HL-60 (cell line): ENCODE results near the gene MRPS34.

Experiments
- DNase-seq, 2 experiments: peaks; one replicate each; pipeline ENCODE4 v3.0.0-alpha.2; 2010 to 2020; ENCODE audit warnings: low read depth in 1 of 2, low spot score in 1 of 2
- H3K27ac ChIP-seq: fragments of 250-450 bp; sonication (Bioruptor Pico); replicated peaks from 2 replicates; pipeline ENCODE4 v1.5.1; 2020; ENCODE audit warnings: mild to moderate bottlenecking, moderate library complexity
- H3K27me3 ChIP-seq: fragments of 250-450 bp; sonication (Bioruptor Pico); 2 replicates; pipeline ENCODE4 v1.5.1; 2021; ENCODE audit warnings: mild to moderate bottlenecking, moderate library complexity; ENCODE audit not compliant: insufficient read depth, poor library complexity, severe bottlenecking
- H3K4me3 ChIP-seq: replicated peaks from 2 replicates; pipeline ENCODE4 v1.5.1; 2011; ENCODE audit warnings: mild to moderate bottlenecking, control low read depth, low read length; ENCODE audit not compliant: insufficient read depth
- GABPA ChIP-seq: IDR thresholded peaks from 2 replicates; pipeline ENCODE4 v1.6.1; 2012; ENCODE audit warnings: low read depth
- POLR2AphosphoS5 ChIP-seq: IDR thresholded peaks from 2 replicates; pipeline ENCODE4 v1.6.1; 2012; ENCODE audit warnings: low read depth
- SPI1 ChIP-seq: IDR thresholded peaks from 2 replicates; pipeline ENCODE4 v1.6.1; 2012; ENCODE audit warnings: low read depth, mild to moderate bottlenecking, borderline replicate concordance
- TF ChIP-seq, protein P1 (sequence below): IDR thresholded peaks from one replicate; pipeline ENCODE4 v1.5.1; 2011; ENCODE audit warnings: low read length, control low read depth, inconsistent platforms; ENCODE audit not compliant: insufficient read depth
- TF ChIP-seq, protein P2 (sequence below): IDR thresholded peaks from 2 replicates; pipeline ENCODE4 v1.6.1; 2012; ENCODE audit warnings: low read depth; ENCODE audit not compliant: insufficient replicate concordance

MRPS34 gene

DNA sequence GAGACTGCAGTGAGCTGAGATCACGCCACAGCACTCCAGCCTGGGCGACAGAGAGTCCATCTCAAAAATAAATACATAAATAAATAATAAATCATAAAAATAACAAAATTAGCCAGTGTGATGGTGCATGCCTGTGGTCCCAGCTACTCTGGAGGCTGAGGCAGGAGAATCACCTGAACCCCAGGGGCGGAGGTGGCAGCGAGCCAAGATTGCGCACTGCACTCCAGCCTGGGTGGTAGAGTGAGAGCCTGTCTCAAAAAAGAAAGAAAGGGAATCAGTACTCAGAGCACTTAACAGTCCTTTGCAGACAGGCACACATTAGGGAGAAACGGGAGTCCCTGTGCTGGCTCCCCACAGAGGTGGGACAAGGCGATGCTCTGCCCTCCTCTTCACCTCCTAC, 41.9 kb downstream of the MRPS34 start:
- Histone ChIP-seq H3K4me3 (no peak overlapping the region), H3K27me3 (no peaks in the 10 kb centered on the region), H3K27ac (no peak overlapping the region)
- no peak for DNase-seq
- TF ChIP-seq, protein P1, sequence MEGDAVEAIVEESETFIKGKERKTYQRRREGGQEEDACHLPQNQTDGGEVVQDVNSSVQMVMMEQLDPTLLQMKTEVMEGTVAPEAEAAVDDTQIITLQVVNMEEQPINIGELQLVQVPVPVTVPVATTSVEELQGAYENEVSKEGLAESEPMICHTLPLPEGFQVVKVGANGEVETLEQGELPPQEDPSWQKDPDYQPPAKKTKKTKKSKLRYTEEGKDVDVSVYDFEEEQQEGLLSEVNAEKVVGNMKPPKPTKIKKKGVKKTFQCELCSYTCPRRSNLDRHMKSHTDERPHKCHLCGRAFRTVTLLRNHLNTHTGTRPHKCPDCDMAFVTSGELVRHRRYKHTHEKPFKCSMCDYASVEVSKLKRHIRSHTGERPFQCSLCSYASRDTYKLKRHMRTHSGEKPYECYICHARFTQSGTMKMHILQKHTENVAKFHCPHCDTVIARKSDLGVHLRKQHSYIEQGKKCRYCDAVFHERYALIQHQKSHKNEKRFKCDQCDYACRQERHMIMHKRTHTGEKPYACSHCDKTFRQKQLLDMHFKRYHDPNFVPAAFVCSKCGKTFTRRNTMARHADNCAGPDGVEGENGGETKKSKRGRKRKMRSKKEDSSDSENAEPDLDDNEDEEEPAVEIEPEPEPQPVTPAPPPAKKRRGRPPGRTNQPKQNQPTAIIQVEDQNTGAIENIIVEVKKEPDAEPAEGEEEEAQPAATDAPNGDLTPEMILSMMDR, result no peak
- TF ChIP-seq, protein P2, sequence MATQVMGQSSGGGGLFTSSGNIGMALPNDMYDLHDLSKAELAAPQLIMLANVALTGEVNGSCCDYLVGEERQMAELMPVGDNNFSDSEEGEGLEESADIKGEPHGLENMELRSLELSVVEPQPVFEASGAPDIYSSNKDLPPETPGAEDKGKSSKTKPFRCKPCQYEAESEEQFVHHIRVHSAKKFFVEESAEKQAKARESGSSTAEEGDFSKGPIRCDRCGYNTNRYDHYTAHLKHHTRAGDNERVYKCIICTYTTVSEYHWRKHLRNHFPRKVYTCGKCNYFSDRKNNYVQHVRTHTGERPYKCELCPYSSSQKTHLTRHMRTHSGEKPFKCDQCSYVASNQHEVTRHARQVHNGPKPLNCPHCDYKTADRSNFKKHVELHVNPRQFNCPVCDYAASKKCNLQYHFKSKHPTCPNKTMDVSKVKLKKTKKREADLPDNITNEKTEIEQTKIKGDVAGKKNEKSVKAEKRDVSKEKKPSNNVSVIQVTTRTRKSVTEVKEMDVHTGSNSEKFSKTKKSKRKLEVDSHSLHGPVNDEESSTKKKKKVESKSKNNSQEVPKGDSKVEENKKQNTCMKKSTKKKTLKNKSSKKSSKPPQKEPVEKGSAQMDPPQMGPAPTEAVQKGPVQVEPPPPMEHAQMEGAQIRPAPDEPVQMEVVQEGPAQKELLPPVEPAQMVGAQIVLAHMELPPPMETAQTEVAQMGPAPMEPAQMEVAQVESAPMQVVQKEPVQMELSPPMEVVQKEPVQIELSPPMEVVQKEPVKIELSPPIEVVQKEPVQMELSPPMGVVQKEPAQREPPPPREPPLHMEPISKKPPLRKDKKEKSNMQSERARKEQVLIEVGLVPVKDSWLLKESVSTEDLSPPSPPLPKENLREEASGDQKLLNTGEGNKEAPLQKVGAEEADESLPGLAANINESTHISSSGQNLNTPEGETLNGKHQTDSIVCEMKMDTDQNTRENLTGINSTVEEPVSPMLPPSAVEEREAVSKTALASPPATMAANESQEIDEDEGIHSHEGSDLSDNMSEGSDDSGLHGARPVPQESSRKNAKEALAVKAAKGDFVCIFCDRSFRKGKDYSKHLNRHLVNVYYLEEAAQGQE, result no peak
- no peak for TF ChIP-seq GABPA
- no peak for TF ChIP-seq SPI1
- no peak for TF ChIP-seq POLR2AphosphoS5

DNA sequence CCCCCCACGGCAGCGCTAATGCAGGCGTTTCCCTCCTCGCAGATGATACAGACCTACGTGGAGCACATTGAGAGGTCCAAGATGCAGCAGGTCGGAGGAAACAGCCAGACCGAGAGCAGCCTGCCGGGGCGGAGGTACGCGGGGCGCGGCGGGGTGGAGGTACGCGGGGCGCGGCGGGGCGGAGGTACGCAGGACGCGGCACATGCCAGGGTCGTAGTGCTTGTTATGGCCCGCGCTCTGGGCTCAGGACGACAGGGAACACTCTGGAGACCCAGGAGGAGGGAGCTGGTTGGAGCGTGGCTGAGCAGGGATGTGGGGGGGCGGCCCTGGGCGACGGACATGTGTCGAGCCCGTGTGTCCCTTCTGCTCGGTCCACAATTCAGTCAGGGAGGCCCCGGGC, 43.5 kb downstream of the MRPS34 start:
- no peaks in the 10 kb centered on the region for H3K27me3 ChIP-seq
- no peak overlapping the region for H3K27ac ChIP-seq
- no peak for DNase-seq
- no peak overlapping the region for H3K4me3 ChIP-seq
- no peak for TF ChIP-seq GABPA
- TF ChIP-seq, protein P2, result no peak
- no peak for TF ChIP-seq POLR2AphosphoS5
- TF ChIP-seq SPI1, result no peak

DNA sequence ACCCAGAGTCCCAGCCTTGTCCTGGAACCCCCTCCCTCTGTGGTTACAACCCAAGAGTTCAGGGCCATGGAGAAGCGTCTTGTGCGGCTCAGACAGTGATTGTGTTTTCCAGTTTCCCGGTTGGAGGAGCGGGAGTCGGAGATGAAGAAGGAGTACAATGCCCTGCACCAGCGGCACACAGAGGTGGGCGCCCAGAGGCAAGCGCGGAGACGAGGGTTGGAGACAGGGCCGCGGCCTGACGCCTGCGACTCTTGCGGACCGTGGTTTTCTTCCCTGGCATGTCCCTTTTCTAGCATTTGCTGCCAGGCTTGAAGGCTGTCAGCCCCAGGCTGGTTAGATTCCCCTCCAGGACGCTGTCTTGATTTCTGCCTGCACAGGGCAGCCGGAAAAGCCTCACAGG, 43.9 kb downstream of the MRPS34 start:
- TF ChIP-seq SPI1 (no peak), GABPA (no peak), POLR2AphosphoS5 (no peak)
- TF ChIP-seq, protein P2, result no peak
- TF ChIP-seq, protein P1, result no peak
- Histone ChIP-seq H3K27ac (no peak overlapping the region), H3K4me3 (no peak overlapping the region), H3K27me3 (no peaks in the 10 kb centered on the region)
- DNase-seq, result no peak
